ENCODE data around the gene GOPC. TPM values are rescaled to one million over a fixed set of nuclear protein-coding genes. Genes with fewer than 3 reads are reported as not detected.

The GOPC gene
- 15.2 to 19.4 TPM (median 17.8 TPM) in 5 replicates for total RNA-seq (2022; extraction: Qiagen RNA extraction)

DNA sequence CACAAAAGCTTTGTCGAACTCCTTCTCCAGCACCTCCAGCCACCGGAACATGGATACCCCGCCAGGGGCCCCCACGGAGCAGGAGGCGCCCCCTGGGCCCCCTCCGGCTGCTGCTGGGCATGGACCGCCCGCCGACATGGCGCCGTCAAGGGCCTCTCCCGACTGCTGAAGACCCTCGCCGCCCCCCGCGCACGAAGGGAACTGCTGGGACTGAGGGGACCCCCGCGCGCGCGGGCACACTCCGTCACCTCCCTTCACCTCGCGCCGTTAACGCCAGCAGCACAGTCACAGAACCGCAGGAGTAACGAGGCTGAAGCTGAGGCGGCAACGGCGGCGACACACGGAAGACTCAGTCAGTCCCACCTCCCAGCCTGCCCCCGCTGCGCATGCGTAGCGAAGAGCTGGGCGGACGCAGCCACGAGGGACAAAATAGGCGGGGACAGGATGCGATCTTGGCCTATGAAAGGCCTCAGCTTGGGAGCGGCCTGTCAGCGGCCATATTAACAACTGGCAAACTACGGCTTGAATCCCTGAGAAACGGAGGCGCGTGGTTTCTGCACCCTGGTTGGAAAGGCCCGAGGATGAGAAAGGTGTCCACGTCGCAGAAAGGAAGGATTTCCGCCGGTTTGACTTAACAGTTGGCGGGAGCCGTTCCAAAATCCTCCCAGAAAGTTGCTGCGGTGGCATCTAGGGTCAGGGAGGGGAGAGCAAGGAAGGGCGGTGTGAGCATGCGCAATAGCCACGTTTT, at the start of gene GOPC:
Gene GOPC, minus strand, starts transcription at position 361 of the 748 bp plus-strand sequence. Its CDS starts 223 bp downstream, at position 138.

Other genes with a start within 250 kb of the GOPC start
- 0.12 to 0.21 TPM (median 0.16 TPM) in 5 replicates for gene ROS1, start 176.6 kb downstream of the GOPC start, total RNA-seq (2022; extraction: Qiagen RNA extraction)
- gene DCBLD1, start 119.8 kb downstream of the GOPC start, total RNA-seq (2022; extraction: Qiagen RNA extraction): 27.0 to 37.2 TPM (median 32.6 TPM) in 5 replicates
- gene NUS1, start 73.0 kb upstream of the GOPC start, total RNA-seq (2022; extraction: Qiagen RNA extraction): 25.1 to 28.9 TPM (median 26.8 TPM) in 5 replicates

All from A549 treated with CORT108297 at 1 μM for 4 hours (cell line).